Stomach (tissue), 4 donors: ENCODE measurements around the gene FAT3.

Source experiments
- EP300 ChIP-seq: sonication (generic); formaldehyde crosslinking; IDR thresholded peaks from one replicate; pipeline ENCODE4 v1.6.1; 2017; ENCODE audit warnings: antibody characterized with exemption
- POLR2A ChIP-seq, 4 donors: fragments of 450-650 bp; IDR thresholded peaks; one replicate each; pipeline ENCODE4 v1.6.1; 2016; ENCODE audit warnings: antibody characterized with exemption in 4 of 4, control low read depth in 2 of 4, mild to moderate bottlenecking in 1 of 4, moderate library complexity in 1 of 4
- POLR2AphosphoS5 ChIP-seq, 3 donors: sonication (generic); formaldehyde crosslinking; IDR thresholded peaks; one replicate each; pipeline ENCODE4 v1.6.1; 2016; ENCODE audit warnings: antibody characterized with exemption in 3 of 3
- TF ChIP-seq, protein P1 (sequence below), 7 experiments: fragments of 450-650 bp in 4 of 7; fragments of 200-600 bp in 3 of 7; sonication (generic) in 3 of 7; IDR thresholded peaks; one replicate each; pipeline ENCODE4 v1.5.1; 2016 to 2019; ENCODE audit warnings: antibody characterized with exemption in 7 of 7, control low read depth in 2 of 7, mild to moderate bottlenecking in 1 of 7

DNA sequence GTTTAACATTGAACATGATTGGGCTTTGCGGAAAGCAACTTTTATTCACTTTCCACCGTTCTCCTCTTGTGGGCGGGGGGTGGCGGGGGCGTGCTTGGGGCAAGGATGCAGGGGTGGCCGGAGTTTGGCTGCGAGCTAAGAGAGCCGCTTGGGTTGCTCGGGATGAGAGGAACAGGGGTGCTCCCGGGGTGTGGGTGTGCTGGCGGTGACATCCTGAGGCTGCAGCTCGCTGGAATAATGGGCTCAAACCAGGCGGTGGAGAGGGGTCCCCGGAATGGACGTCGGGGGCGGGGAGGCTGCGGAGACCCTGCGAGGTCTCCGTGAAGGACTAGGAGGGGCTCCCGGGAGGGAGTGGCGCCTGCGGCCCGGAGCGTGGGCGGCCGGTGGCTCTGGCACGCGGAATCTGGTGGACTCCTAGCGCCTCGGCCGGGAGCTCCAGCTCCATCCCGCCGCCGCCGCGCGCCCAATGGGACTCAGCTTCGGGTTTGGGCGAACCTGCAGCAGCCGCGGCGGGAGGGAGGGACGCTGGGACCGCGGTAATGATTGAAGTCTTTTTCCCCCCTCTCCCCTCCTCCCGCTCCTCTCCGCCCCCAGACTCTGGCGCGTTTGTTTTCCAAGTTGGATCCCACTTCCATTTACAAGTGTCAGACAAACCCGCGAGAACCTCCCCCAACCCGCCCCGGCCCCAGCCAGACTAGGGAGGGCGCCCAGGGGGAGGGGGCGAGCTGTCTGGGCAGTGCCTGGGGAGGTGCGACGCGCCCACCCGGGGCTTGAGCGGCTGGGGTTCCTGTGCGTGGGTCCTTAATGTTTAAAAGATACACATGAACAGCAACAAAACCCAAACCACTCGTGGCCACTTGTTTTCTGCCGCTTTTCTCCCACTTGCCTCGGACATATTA lies 2.0 kb downstream of the FAT3 start:
- TF ChIP-seq POLR2A (IDR thresholded peaks at IDR 0.05) (no peak), POLR2AphosphoS5 (IDR thresholded peaks at IDR 0.05) (no peak), EP300 (no peak)
- TF ChIP-seq, protein P1, sequence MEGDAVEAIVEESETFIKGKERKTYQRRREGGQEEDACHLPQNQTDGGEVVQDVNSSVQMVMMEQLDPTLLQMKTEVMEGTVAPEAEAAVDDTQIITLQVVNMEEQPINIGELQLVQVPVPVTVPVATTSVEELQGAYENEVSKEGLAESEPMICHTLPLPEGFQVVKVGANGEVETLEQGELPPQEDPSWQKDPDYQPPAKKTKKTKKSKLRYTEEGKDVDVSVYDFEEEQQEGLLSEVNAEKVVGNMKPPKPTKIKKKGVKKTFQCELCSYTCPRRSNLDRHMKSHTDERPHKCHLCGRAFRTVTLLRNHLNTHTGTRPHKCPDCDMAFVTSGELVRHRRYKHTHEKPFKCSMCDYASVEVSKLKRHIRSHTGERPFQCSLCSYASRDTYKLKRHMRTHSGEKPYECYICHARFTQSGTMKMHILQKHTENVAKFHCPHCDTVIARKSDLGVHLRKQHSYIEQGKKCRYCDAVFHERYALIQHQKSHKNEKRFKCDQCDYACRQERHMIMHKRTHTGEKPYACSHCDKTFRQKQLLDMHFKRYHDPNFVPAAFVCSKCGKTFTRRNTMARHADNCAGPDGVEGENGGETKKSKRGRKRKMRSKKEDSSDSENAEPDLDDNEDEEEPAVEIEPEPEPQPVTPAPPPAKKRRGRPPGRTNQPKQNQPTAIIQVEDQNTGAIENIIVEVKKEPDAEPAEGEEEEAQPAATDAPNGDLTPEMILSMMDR (IDR thresholded peaks at IDR 0.05) = no peak
